Right cardiac atrium (tissue), 5 donors: ENCODE measurements around the gene MAGEF1. TPM values are rescaled to one million over a fixed set of nuclear protein-coding genes. Genes with fewer than 3 reads are reported as not detected.

Source experiments
- ATAC-seq, 2 donors: fragments of 200-7000 bp; cut with Tn5 transposase; one replicate each; pipeline versions ENCODE4 v1.8.0 to v1.9.1; 2020; ENCODE audit warnings: moderate library complexity in 2 of 2, mild to moderate bottlenecking in 1 of 2
- DNase-seq, 3 donors: peaks; one replicate each; pipeline ENCODE4 v3.0.0-alpha.2; 2020
- H3K27ac ChIP-seq: one replicate; pipeline ENCODE4 v1.5.1; 2013; ENCODE audit warnings: mild to moderate bottlenecking, low read length, control low read depth, moderate library complexity
- H3K27me3 ChIP-seq: one replicate; pipeline ENCODE4 v1.6.1; 2013; ENCODE audit not compliant: control insufficient read depth, insufficient read depth
- H3K4me1 ChIP-seq: one replicate; pipeline ENCODE4 v1.6.1; 2013; ENCODE audit warnings: low read length; ENCODE audit not compliant: control insufficient read depth, insufficient read depth
- H3K4me3 ChIP-seq: one replicate; pipeline ENCODE4 v1.5.1; 2013; ENCODE audit warnings: low read length, control low read depth
- H3K9me3 ChIP-seq: one replicate; pipeline ENCODE4 v1.6.1; 2013; ENCODE audit warnings: low read length; ENCODE audit not compliant: control insufficient read depth
- WGBS: extraction: QIAGEN DNeasy Blood & Tissue Kit; methylation state at CpG from one replicate; pipeline ENCODE4 v1.1.7; 2013; 5-methylcytosine and 5-hydroxymethylcytosine counted together
- intact Hi-C, 4 donors: fragments of 100-400 bp; cut with DNase I; formaldehyde crosslinking; loops; one replicate each; pipeline versions ENCODE4 v1.11.0 to v1.14.0; 2022 to 2023
- long read RNA-seq, 4 donors: library from polyadenylated mRNA; unstranded; transcript quantifications; one replicate each; pipeline ENCODE4 v2.0.0, GENCODE V29; 2020 to 2021
- polyA plus RNA-seq: library from polyadenylated mRNA; stranded (reverse); fragments of 200-250 nt; gene quantifications from one replicate; pipeline ENCODE4 v1.2.3, GENCODE V29; 2013
- total RNA-seq, 4 donors: library from RNA; stranded (reverse); fragmentation: NEBNext Ultra II Directional; extraction: Animal tissue kit (Norgen Biotek cat#: 25700); gene quantifications; one replicate each; pipeline ENCODE4 v1.2.1, GENCODE V29; 2021
- donor health status: healthy with polysubstance abuse.
- donor health status: DM: no; HTN: yes; CAD: no.
- donor health status: DM: no; HTN: no; CAD: no.
- donor health status: DM: no; HTN: yes; CAD: no; lungs with severe emphysema.
- donor health status: DM: yes; HTN: yes; CAD: no.

MAGEF1 gene
- 10 to 100 TPM; 25.5 to 29.8 (median 27.3) TPM for total RNA-seq
- 30.4 TPM for polyA plus RNA-seq
- long read RNA-seq, donor 1, transcript MAGEF1-201 (1 exons, 1,636 nt) = major isoform, 98 of 99 reads
- long read RNA-seq, donor 1, partial matches to known transcripts = 0 of 99 reads
- long read RNA-seq, donor 1, other reads (novel, unspliced or antisense) = 1 of 99 reads
- long read RNA-seq, donor 2, transcript MAGEF1-201 (1 exons, 1,636 nt) = major isoform, 38 of 38 reads
- long read RNA-seq, donor 2, partial matches to known transcripts = 0 of 38 reads
- long read RNA-seq, donor 2, other reads (novel, unspliced or antisense) = 0 of 38 reads
- long read RNA-seq, donor 3, transcript MAGEF1-201 (1 exons, 1,636 nt) = major isoform, 59 of 59 reads
- long read RNA-seq, donor 3, partial matches to known transcripts = 0 of 59 reads
- long read RNA-seq, donor 3, other reads (novel, unspliced or antisense) = 0 of 59 reads
- long read RNA-seq, donor 4, transcript MAGEF1-201 (1 exons, 1,636 nt) = major isoform, 49 of 49 reads
- long read RNA-seq, donor 4, partial matches to known transcripts = 0 of 49 reads
- long read RNA-seq, donor 4, other reads (novel, unspliced or antisense) = 0 of 49 reads

DNA sequence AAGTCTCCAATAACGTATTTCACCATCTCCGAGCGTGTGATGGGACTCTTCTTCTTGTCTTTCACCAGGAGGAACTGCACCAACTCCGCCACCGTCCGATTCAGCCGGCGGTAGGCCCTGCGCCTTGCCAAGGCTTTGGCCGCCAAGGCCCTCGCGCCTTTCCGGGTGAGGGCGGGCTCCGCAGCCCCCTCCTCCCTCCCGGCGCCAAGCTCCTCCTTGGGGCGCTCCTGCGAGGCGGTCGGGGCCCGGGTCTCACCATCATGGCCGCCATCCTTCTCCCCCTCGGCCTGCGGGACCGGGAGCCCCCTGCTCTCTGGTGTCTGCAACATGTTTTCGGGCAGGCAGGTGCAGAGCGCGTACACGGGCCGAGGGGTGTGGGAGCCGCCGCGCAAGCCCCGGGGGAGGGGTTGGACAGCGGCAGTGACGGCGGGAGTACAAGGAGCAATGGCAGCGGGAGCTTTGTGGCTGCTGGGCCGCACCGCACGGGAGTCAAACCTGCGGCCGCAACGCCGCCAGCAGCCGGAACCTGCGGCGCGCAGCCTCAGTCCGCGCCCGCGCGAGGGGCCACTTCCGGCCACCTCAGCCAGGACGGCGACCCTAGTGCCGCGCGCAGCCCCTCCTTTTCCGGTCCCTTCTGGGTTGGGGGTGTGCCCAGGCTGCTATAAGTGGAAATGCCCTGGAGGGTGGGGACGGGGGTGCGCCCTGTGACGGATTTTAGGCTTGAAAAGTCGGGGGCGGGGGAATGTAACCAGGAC, at the start of gene MAGEF1:
Gene MAGEF1, minus strand, starts transcription at position 572 of the 755 bp plus-strand sequence. Its CDS starts 243 bp downstream, at position 329.
- peak within 1 kb of the TSS; percentile 79 for H3K27ac ChIP-seq
- ATAC-seq (peak; percentile 96 to 97), DNase-seq (peak; percentile 89 to 94 (median 94))
- H3K4me1 ChIP-seq = peaks cover 6% of the 10 kb centered on the region
- H3K9me3 ChIP-seq = no peaks in the 10 kb centered on the region
- intact Hi-C loops = loop anchor here in 1 of 4 donors (10.0 kb wide), 1 partner anchor 127 kb away; no protein-coding TSS in a partner anchor
- H3K27me3 ChIP-seq = no peaks in the 10 kb centered on the region
- peak within 1 kb of the TSS; percentile 73 for H3K4me3 ChIP-seq
- under 1% methylated on average over 67 of the region's 67 CpGs for WGBS

DNA sequence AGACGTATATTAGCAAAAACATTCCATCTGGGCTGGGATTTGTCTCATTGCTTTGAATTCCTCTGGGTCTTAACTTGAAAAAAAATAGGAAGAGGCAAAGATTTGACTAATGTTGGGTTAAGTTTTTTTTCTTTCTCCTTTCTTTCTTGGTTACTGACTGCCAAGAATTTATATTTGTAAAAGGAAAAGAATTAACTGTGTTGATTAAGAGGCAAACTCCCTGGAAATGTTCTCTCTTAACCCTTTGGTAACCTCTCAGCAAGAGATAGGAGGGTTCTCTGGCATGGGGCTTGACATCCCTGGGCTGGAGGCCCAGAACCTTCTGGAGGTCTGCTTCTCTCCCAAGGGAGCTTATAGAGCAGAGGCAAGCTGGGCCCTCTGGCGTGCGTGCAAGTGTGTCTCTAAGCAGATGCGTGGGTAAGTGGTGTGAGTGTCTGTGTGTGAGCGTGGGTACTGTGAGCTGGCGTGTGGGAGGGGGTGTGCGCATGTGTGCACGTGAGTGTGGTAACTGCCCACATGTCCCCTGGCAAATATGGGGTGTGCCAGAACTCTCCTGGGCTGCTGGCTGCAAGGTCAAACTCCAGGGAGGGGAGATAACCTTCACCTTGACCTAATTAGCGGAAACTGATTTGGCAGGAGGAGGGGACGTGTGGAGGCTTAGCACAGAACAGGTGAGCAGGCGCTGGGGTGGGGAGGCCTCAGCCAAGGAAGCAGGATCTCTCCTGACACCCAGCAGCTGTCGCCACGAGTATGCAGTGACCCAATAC, 49.4 kb upstream of the MAGEF1 start:
- ATAC-seq (peak; percentile 36 to 44), DNase-seq (peak; percentile 53 to 86 (median 80))
- Histone ChIP-seq H3K4me3 (no peak overlapping the region), H3K4me1 (peaks cover 3% of the 10 kb centered on the region), H3K27ac (no peak overlapping the region), H3K9me3 (no peaks in the 10 kb centered on the region), H3K27me3 (no peaks in the 10 kb centered on the region)
- 51% methylated on average over 13 of the region's 13 CpGs for WGBS
- intact Hi-C loops = no loop called here

DNA sequence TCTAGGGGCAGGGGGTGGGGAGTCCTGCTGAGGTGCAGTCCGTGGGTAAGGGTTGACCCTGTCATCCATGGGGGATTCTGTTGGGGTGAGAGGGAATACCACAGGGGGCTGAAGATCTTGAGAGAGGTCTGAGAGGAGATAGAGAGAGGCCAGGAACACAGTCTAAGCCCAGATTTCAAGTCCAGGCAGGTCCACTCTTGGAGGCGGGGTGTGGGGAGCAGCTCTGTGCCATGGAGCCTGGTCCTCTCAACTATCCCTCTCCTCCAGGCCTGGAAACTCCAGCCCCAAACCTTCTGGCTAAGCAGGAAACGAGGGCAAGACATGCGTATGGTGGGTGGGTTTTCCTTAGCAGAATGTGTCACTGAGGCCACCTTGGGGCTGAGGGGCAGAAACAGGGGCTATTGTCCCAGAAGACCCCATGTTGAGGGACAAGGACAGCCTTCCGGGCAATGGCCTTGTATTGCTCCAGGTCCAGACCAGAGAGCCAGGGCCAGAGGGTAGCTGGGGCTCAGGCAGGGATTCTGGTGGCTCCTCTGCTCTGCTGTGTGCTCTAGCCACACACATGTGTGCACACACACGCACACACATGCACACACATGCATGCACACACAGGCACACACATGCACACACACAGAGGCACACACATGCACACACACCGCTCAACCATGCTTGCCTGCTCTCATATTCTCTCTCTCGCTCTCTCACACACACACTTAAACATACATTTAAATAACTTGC, 48.6 kb upstream of the MAGEF1 start:
- H3K4me3 ChIP-seq = no peak overlapping the region

DNA sequence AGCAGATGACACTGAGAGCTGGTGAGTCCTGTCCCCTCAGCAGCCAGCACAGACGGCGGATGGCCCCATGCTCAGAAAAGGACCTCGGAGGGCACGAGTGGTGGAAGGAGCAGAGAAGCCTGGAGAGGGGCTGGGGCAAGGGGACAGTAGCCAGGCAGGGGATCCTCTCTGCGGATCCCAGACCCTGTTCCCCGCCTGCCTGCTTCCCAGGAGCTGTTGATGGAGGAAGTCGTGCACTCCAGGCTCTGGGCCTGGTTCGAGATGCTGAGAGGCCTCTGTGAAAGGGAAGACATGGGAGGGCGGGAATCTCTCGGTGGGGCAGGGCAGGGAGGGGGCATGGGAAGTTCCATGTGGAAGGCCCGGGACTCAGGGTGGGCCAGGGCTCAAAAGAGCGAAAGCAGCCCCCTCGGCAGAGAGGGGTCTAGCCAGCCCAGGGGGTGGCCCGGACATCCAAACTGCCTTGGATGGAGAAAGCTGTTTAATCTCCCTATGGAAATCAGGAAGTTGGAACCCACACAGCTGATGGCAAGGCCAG, 47.9 kb upstream of the MAGEF1 start:
- 57% methylated on average over 14 of the region's 14 CpGs for WGBS
- Histone ChIP-seq H3K9me3 (no peaks in the 10 kb centered on the region), H3K27me3 (no peaks in the 10 kb centered on the region), H3K4me1 (peaks cover 3% of the 10 kb centered on the region), H3K4me3 (no peak overlapping the region), H3K27ac (no peak overlapping the region)
- ATAC-seq (no peak), DNase-seq (peak in 1 of 3 donors; percentile 50)
- intact Hi-C loops = no loop called here

More for the DNA sequence above, 48.6 kb upstream of the MAGEF1 start:
- ATAC-seq (no peak), DNase-seq (peak in 1 of 3 donors; percentile 18)
- Histone ChIP-seq H3K27me3 (no peaks in the 10 kb centered on the region), H3K9me3 (no peaks in the 10 kb centered on the region), H3K27ac (no peak overlapping the region), H3K4me1 (peaks cover 3% of the 10 kb centered on the region)
- 70% methylated on average over 8 of the region's 8 CpGs for WGBS
- intact Hi-C loops = no loop called here

DNA sequence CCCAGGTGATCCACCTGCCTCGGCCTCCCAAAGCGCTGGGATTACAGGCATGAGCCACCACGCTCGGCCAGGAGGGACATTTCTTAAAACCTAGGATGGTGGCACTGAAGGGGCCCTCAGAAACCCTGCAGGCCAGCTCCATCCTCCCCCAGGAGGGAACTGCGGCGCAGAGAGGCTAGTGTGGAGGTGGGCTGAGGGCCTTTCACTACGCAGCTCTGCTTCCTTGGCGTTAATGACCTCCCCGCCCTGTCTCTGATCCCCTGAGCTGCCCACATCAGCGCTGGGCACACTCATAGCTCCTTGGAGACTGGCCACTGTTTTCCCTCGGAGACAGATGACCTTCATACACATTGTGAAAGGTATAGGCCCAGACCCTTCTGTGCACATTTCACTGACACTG, 46.2 kb upstream of the MAGEF1 start:
- Histone ChIP-seq H3K4me3 (no peak overlapping the region), H3K4me1 (peaks cover 3% of the 10 kb centered on the region), H3K9me3 (no peaks in the 10 kb centered on the region), H3K27me3 (no peaks in the 10 kb centered on the region), H3K27ac (no peak overlapping the region)
- ATAC-seq = no peak
- 94% methylated on average over 11 of the region's 11 CpGs for WGBS
- intact Hi-C loops = no loop called here
- DNase-seq = peak in 1 of 3 donors; percentile 31

- no peak overlapping the region for H3K4me3 ChIP-seq
Measured at GRCh38 chr3:184757022-184757651, 45.3 kb upstream of the MAGEF1 start.

GRCh38 chr3:184756151-184757021, 44.5 kb upstream of the MAGEF1 start:
- peak in 1 of 3 donors; percentile 16 for DNase-seq

More at GRCh38 chr3:184757022-184757651, 45.3 kb upstream of the MAGEF1 start:
- Histone ChIP-seq H3K4me1 (peaks cover 3% of the 10 kb centered on the region), H3K27ac (no peak overlapping the region), H3K27me3 (no peaks in the 10 kb centered on the region), H3K9me3 (no peaks in the 10 kb centered on the region)
- intact Hi-C loops = no loop called here
- 29% methylated on average over 17 of the region's 17 CpGs for WGBS
- DNase-seq (peak; percentile 80 to 87 (median 87)), ATAC-seq (peak; percentile 86 to 92)

DNA sequence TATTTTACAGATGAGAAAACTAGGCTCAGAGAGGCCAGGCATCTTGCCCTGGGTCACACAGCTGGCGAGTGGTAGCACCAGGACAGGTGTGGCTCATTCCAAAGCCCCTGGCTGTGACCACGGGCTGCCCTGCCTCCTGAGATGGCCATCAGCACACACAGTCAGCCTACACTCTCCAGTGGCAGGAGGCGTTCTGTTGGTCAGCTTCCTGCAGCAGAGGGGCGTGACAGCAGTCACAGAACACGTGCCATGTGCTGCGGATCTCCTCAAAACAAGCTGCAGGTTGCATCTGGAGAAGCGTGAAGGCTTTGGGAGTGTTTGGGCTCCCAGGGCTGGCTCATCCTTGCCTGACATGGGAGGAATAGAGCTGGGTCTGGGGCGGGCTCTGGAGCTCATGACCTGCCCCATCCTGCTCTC, 43.5 kb upstream of the MAGEF1 start:
- ATAC-seq = no peak
- peaks cover 3% of the 10 kb centered on the region for H3K4me1 ChIP-seq
- DNase-seq = peak in 1 of 3 donors; percentile 25
- no peaks in the 10 kb centered on the region for H3K9me3 ChIP-seq
- WGBS = 74% methylated on average over 8 of the region's 8 CpGs
- intact Hi-C loops = no loop called here
- H3K27me3 ChIP-seq = no peaks in the 10 kb centered on the region
- no peak overlapping the region for H3K27ac ChIP-seq
- H3K4me3 ChIP-seq = no peak overlapping the region

More at GRCh38 chr3:184756151-184757021, 44.5 kb upstream of the MAGEF1 start:
- 43% methylated on average over 13 of the region's 13 CpGs for WGBS
- Histone ChIP-seq H3K27ac (no peak overlapping the region), H3K27me3 (no peaks in the 10 kb centered on the region), H3K4me3 (no peak overlapping the region), H3K4me1 (peaks cover 3% of the 10 kb centered on the region), H3K9me3 (no peaks in the 10 kb centered on the region)
- ATAC-seq = peak; percentile 4 to 18
- intact Hi-C loops = no loop called here

GRCh38 chr3:184752361-184752760, 40.5 kb upstream of the MAGEF1 start:
- Histone ChIP-seq H3K4me1 (peaks cover 2% of the 10 kb centered on the region), H3K27me3 (no peaks in the 10 kb centered on the region), H3K4me3 (no peak overlapping the region), H3K9me3 (no peaks in the 10 kb centered on the region), H3K27ac (no peak overlapping the region)
- 69% methylated on average over 5 of the region's 5 CpGs for WGBS
- DNase-seq (peak in 1 of 3 donors; percentile 27), ATAC-seq (no peak)
- intact Hi-C loops = no loop called here
